Mesendoderm (in vitro differentiated cells): ENCODE data around the gene LCP1.

Experiments
- DNase-seq: peaks from one replicate; pipeline ENCODE4 v3.0.0; 2013
- H2AK5ac ChIP-seq: 2 replicates; pipeline ENCODE4 v1.6.1; 2013; ENCODE audit warnings: low read length, inconsistent platforms
- H2BK120ac ChIP-seq: 2 replicates; pipeline ENCODE4 v1.6.1; 2013; ENCODE audit warnings: low read depth, mild to moderate bottlenecking, low read length, moderate library complexity, mixed read lengths
- H2BK15ac ChIP-seq: replicated peaks from 2 replicates; pipeline ENCODE4 v1.6.1; 2013; ENCODE audit warnings: low read depth, mild to moderate bottlenecking, moderate library complexity
- H2BK5ac ChIP-seq: 2 replicates; pipeline ENCODE4 v1.6.1; 2013; ENCODE audit warnings: low read length, inconsistent platforms
- H3K18ac ChIP-seq: 2 replicates; pipeline ENCODE4 v1.6.1; 2013; ENCODE audit warnings: mild to moderate bottlenecking, low read length, mixed read lengths
- H3K23ac ChIP-seq: one replicate; pipeline ENCODE4 v1.6.1; 2013; ENCODE audit warnings: low read length
- H3K27ac ChIP-seq: 2 replicates; pipeline ENCODE4 v1.5.1; 2013; ENCODE audit warnings: low read depth, mild to moderate bottlenecking, inconsistent platforms, low read length, moderate library complexity
- H3K27me3 ChIP-seq: 2 replicates; pipeline ENCODE4 v1.6.1; 2013; ENCODE audit warnings: low read length, control low read depth, mild to moderate bottlenecking, inconsistent platforms; ENCODE audit not compliant: insufficient read depth, poor library complexity
- H3K36me3 ChIP-seq: 2 replicates; pipeline ENCODE4 v1.6.1; 2013; ENCODE audit warnings: low read length, inconsistent platforms; ENCODE audit not compliant: control insufficient read depth, insufficient read depth
- H3K4ac ChIP-seq: one replicate; pipeline ENCODE4 v1.6.1; 2013; ENCODE audit warnings: low read depth, mild to moderate bottlenecking, low read length, moderate library complexity
- H3K4me1 ChIP-seq: 2 replicates; pipeline ENCODE4 v1.6.1; 2013; ENCODE audit warnings: low read depth, low read length, inconsistent platforms; ENCODE audit not compliant: control insufficient read depth
- H3K4me2 ChIP-seq: 2 replicates; pipeline ENCODE4 v1.6.1; 2013; ENCODE audit warnings: low read length
- H3K4me3 ChIP-seq: 2 replicates; pipeline ENCODE4 v1.5.1; 2013; ENCODE audit warnings: mild to moderate bottlenecking, low read length
- H3K56ac ChIP-seq: one replicate; pipeline ENCODE4 v1.6.1; 2013; ENCODE audit warnings: low read length
- H3K79me1 ChIP-seq: 2 replicates; pipeline ENCODE4 v1.6.1; 2013; ENCODE audit warnings: low read length, inconsistent platforms
- H3K79me2 ChIP-seq: 2 replicates; pipeline ENCODE4 v1.6.1; 2013; ENCODE audit warnings: mild to moderate bottlenecking, low read length; ENCODE audit not compliant: control insufficient read depth, insufficient read depth
- H3K9ac ChIP-seq: 2 replicates; pipeline ENCODE4 v1.6.1; 2013; ENCODE audit warnings: low read length, inconsistent platforms
- H4K5ac ChIP-seq: one replicate; pipeline ENCODE4 v1.6.1; 2013; ENCODE audit warnings: low read length
- H4K8ac ChIP-seq: one replicate; pipeline ENCODE4 v1.6.1; 2013; ENCODE audit warnings: low read depth, mild to moderate bottlenecking, control low read depth, low read length, moderate library complexity
- WGBS: extraction: QIAGEN DNeasy Blood & Tissue Kit; methylation state at CpG from one replicate; pipeline ENCODE4 v1.1.7; 2013; ENCODE audit warnings: low lambda C conversion rate, missing lambda C conversion rate; ENCODE audit not compliant: insufficient coverage; ENCODE audit errors: extremely low coverage; 5-methylcytosine and 5-hydroxymethylcytosine counted together

Gene LCP1

DNA sequence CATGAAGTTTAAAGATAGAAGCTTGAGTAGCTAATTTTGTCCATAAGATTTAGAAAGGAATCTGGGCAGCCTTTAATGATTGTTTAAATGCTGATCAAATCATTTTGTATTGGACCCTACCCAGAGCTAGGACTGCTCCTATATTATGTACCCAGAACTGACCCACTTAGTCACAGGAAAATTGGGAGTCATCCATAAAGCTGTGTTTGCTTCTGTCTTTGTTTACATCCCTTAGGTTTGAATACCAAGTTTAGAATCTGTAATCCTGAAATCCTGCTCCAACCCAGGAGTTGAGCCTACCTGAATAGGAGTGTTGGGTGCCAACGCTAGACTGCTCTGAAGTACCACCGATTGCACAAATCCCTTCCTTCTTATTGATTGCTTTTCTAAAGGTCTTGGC is 23.8 kb downstream of the LCP1 start:
- no CpG with 5 or more reads among the region's 2 CpGs for WGBS
- Histone ChIP-seq H2BK15ac (no peak overlapping the region), H3K23ac (no peak overlapping the region)

DNA sequence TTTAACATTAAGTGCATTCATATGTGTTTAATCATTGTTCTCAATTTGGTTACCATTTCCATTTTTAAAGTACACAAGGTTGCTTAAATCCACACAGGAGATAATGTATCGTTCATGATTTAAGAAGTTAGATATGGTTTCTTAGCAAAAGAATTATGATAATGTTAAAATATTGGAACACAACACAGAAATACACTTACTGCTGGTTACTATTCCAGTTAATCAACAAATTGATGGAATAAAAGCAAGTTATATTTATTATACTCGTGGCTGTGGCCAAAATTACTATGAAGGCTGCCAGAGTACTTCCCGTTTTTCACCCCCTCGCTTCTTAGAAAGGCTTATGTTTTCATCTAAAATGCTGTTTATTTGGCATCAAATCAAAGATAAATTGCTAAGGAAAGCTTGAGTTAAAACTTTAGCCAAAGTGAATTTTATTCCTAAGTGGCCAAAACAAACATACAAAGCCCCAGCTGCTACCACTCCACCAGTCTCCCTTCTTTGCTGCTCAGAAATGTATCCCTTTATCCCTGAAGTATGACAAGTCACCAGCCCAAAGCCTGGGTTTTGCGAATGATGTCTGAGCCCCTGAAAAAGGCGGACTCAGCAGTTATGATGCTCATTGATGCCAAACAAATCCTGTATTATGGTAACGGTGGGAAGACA is 27.7 kb downstream of the LCP1 start:
- Histone ChIP-seq H3K4ac (no peak overlapping the region), H2BK5ac (no peak overlapping the region), H2AK5ac (no peak overlapping the region), H3K79me2 (no peaks in the 10 kb centered on the region), H3K9ac (no peak overlapping the region), H2BK120ac (no peak overlapping the region), H3K18ac (no peak overlapping the region), H3K79me1 (no peaks in the 10 kb centered on the region), H3K4me1 (no peaks in the 10 kb centered on the region), H3K23ac (no peak overlapping the region), H3K27me3 (no peaks in the 10 kb centered on the region), H4K8ac (no peak overlapping the region), H4K5ac (no peak overlapping the region), H3K56ac (no peak overlapping the region), H3K27ac (no peak overlapping the region), H3K4me3 (no peak overlapping the region), H2BK15ac (no peak overlapping the region), H3K4me2 (no peak overlapping the region), H3K36me3 (no peaks in the 10 kb centered on the region)
- WGBS, result no CpG with 5 or more reads among the region's 7 CpGs
- DNase-seq, result no peak

More for the DNA sequence above, 23.8 kb downstream of the LCP1 start:
- no peaks in the 10 kb centered on the region for H3K27me3 ChIP-seq
- H4K5ac ChIP-seq, result no peak overlapping the region
- no peak overlapping the region for H3K18ac ChIP-seq
- H3K4me3 ChIP-seq, result no peak overlapping the region
- H2AK5ac ChIP-seq, result no peak overlapping the region
- no peak overlapping the region for H3K4ac ChIP-seq
- H3K56ac ChIP-seq, result no peak overlapping the region
- no peak for DNase-seq
- no peaks in the 10 kb centered on the region for H3K79me2 ChIP-seq
- no peak overlapping the region for H3K4me2 ChIP-seq
- no peaks in the 10 kb centered on the region for H3K4me1 ChIP-seq
- H3K27ac ChIP-seq, result no peak overlapping the region
- no peak overlapping the region for H2BK5ac ChIP-seq
- no peaks in the 10 kb centered on the region for H3K36me3 ChIP-seq
- no peak overlapping the region for H2BK120ac ChIP-seq
- H3K9ac ChIP-seq, result no peak overlapping the region
- no peaks in the 10 kb centered on the region for H3K79me1 ChIP-seq
- H4K8ac ChIP-seq, result no peak overlapping the region

DNA sequence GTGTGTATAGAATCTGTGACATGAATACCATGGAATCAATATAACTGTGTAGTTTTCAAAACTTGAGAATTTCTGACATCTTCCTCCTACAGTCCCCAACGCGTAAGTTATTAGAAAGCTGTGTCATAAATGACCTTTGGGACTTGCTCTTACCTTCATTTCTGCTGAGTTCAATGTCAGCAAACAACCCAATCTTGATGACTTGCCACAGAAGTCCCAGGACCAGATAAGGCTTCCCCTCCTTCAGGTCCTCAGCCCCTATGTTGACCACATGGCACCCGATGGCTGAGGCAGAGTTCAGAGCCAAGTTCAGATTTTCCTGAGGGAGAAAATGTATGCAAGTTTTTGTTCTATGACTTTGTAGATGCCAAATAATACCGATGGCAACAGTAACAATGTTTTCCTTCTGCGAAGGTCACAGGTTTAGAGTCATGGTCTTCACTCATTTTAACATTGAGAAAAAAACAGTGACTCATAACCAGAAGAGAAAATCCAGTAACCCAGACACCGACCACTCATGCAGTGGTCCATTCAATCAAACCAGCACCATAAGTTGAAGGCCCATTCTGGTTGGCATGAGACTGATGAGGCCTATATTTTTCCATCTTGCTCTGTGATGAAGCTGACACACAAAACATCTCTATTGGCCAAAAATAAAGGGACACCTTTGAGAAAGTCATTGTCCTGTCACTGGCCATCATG is 29.2 kb downstream of the LCP1 start:
- Histone ChIP-seq H3K4me2 (no peak overlapping the region), H3K9ac (no peak overlapping the region), H2BK5ac (no peak overlapping the region), H3K18ac (no peak overlapping the region), H4K8ac (no peak overlapping the region), H2BK120ac (no peak overlapping the region), H3K23ac (no peak overlapping the region), H4K5ac (no peak overlapping the region), H2AK5ac (no peak overlapping the region), H3K36me3 (no peaks in the 10 kb centered on the region), H3K56ac (no peak overlapping the region), H3K79me2 (no peaks in the 10 kb centered on the region), H2BK15ac (no peak overlapping the region), H3K4me3 (no peak overlapping the region), H3K27me3 (no peaks in the 10 kb centered on the region), H3K79me1 (no peaks in the 10 kb centered on the region), H3K27ac (no peak overlapping the region), H3K4me1 (no peaks in the 10 kb centered on the region), H3K4ac (no peak overlapping the region)
- no peak for DNase-seq
- no CpG with 5 or more reads among the region's 6 CpGs for WGBS

DNA sequence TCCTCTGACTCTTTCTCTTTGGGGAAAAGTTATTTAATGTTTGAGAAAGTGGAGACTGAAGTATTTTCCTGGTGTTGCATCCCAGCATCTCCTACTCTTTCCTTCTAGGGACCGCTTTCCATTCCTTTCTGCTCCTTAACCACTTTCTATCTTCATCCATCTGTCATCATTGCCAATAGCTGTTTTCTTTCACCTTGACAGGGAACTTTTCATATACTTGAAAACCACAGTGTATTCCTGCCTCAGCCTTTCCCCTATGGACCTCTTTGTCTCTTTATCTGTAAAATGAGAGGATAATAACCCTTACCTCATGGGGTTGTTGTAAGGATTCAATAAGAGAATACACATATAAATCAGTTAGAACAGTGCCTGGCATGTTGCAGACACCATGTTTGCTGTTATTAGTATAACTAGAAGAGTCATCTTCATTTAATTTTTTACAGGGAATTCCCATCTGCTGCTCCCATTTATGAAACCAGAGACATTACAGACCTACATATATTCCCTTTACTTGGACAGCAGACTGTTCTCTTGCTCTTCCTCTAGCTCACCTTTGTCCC is 31.8 kb downstream of the LCP1 start:
- Histone ChIP-seq H3K79me2 (no peaks in the 10 kb centered on the region), H3K4me1 (no peaks in the 10 kb centered on the region), H3K4ac (no peak overlapping the region), H3K23ac (no peak overlapping the region), H3K56ac (no peak overlapping the region), H4K5ac (no peak overlapping the region), H3K18ac (no peak overlapping the region), H3K4me3 (no peak overlapping the region), H3K27me3 (no peaks in the 10 kb centered on the region), H3K4me2 (no peak overlapping the region), H3K9ac (no peak overlapping the region), H3K27ac (no peak overlapping the region), H2BK120ac (no peak overlapping the region), H2BK5ac (no peak overlapping the region), H2BK15ac (no peak overlapping the region), H4K8ac (no peak overlapping the region), H3K79me1 (no peaks in the 10 kb centered on the region), H2AK5ac (no peak overlapping the region), H3K36me3 (no peaks in the 10 kb centered on the region)
- no CpG with 5 or more reads among the region's 1 CpG for WGBS
- DNase-seq, result no peak

DNA sequence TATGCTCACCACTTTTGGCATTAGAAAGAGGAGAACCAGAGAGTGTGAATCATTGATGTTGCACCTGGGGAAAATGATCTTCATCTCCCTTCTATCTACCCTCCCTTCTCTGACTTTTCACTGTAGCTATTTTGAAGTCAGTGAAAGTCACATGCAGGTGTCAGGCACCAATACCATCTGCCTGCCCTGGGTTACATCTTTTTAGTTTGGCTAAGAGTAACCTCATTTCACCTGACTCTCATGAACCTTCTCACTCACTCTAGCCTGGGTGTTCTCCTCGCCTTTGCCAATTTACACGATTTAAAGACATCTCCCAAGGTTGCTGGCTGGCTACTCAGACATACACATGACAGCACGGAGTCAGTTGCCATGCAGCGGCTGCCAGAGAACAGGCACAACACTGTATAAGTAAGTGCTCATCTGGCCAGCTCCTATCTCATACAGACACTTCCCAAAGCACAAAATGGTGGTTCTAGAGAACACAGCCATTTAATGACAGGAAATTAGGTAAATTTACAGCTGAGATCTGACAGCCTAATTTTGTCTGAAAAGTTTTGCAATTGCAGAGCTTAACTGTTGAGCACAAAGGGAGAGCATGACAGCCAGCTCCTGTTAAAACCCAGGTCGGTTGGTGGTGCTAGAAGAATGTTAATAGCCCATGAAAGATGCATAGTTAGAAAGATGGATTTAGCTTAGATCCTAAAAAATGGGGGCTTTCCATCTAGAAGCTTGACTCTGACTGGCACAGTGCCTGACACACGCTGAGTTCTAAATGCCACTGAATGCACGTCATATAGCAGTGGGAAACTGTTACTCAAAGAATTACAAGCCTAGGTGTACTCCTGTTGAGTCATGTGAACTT is 32.5 kb downstream of the LCP1 start:
- no peak overlapping the region for H2BK120ac ChIP-seq
- H3K23ac ChIP-seq, result no peak overlapping the region
- H3K27ac ChIP-seq, result no peak overlapping the region
- H3K9ac ChIP-seq, result no peak overlapping the region
- no peak overlapping the region for H3K4ac ChIP-seq
- H3K36me3 ChIP-seq, result no peaks in the 10 kb centered on the region
- H3K4me2 ChIP-seq, result no peak overlapping the region
- H3K27me3 ChIP-seq, result no peaks in the 10 kb centered on the region
- H2AK5ac ChIP-seq, result no peak overlapping the region
- no peaks in the 10 kb centered on the region for H3K79me1 ChIP-seq
- no peak overlapping the region for H2BK5ac ChIP-seq
- H3K79me2 ChIP-seq, result no peaks in the 10 kb centered on the region
- H3K18ac ChIP-seq, result no peak overlapping the region
- H2BK15ac ChIP-seq, result no peak overlapping the region
- H3K4me1 ChIP-seq, result no peaks in the 10 kb centered on the region
- no peak overlapping the region for H4K8ac ChIP-seq
- no CpG with 5 or more reads among the region's 7 CpGs for WGBS
- no peak for DNase-seq
- H4K5ac ChIP-seq, result no peak overlapping the region
- no peak overlapping the region for H3K4me3 ChIP-seq
- H3K56ac ChIP-seq, result no peak overlapping the region
